Cardiac muscle cell (in vitro differentiated cells and primary cell): ENCODE results near the gene PSME3IP1. TPM values are rescaled to one million over a fixed set of nuclear protein-coding genes. Genes with fewer than 3 reads are reported as not detected.
"Not testable (repeated sequence)": the region's sequence is repeated elsewhere in the genome, so short reads cannot be mapped to it uniquely, and the experiment has no call there.

Experiments used
- DNase-seq, 2 donors: peaks; one replicate each; pipeline versions ENCODE4 v3.0.0 to v3.0.0-alpha.2; 2010 to 2017; ENCODE audit warnings: low read depth in 1 of 2, low spot score in 1 of 2
- H3K27ac ChIP-seq: fragments of 200-600 bp; sonication (generic); 2 replicates; pipeline ENCODE4 v1.5.1; 2016
- H3K27me3 ChIP-seq: fragments of 200-600 bp; sonication (generic); 2 replicates; pipeline ENCODE4 v1.6.0; 2016; ENCODE audit warnings: control low read depth
- H3K36me3 ChIP-seq: fragments of 200-600 bp; sonication (generic); 2 replicates; pipeline ENCODE4 v1.5.1; 2016; ENCODE audit warnings: control low read depth
- H3K4me1 ChIP-seq: fragments of 200-600 bp; sonication (generic); 2 replicates; pipeline ENCODE4 v1.8.1; 2017; ENCODE audit warnings: low read depth, mild to moderate bottlenecking, mixed run types
- H3K4me3 ChIP-seq: fragments of 200-600 bp; sonication (generic); 2 replicates; pipeline ENCODE4 v1.5.1; 2016; ENCODE audit warnings: mild to moderate bottlenecking
- H3K9me3 ChIP-seq: fragments of 200-600 bp; sonication (generic); 2 replicates; pipeline ENCODE4 v1.5.1; 2017; ENCODE audit warnings: low read depth, mild to moderate bottlenecking, control low read depth
- polyA plus RNA-seq: library from polyadenylated mRNA; unstranded; fragments of >200 nt; fragmentation: Nextera tagmentation; extraction: Ambion mirVana; gene quantifications from 2 replicates; pipeline ENCODE4 v1.2.1, GENCODE V29; 2016
- total RNA-seq: library from RNA; depleted of rRNA; stranded (reverse); fragments of >200 nt; gene quantifications from 2 replicates; pipeline ENCODE4 v1.2.3, GENCODE V29; 2016
- TF ChIP-seq, protein P1 (sequence below): IDR thresholded peaks from 2 replicates; pipeline ENCODE4 v1.5.1; 2012; ENCODE audit warnings: low read depth, mild to moderate bottlenecking, low read length

The PSME3IP1 gene
- total and polyA plus RNA-seq, 2 experiments from 2014 or later: 73.6 to 108 TPM

DNA sequence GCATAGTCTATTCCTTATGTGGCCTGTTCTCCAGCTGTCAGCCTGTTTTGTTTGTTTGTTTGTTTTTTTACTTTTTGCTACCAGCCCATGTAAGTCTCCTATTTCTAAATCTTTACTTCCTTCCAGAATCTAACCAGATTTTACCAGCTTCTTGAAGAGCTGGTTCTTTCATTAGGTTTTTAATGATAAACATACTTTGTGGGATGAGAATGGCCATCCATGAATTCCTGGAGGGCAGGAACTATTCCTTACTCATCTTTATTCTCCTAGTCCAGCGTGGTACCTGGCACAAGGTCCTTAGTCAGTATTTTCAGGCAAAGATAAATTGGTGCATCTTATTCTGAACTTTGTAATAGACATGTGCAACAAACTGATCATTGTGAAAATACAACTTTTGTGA, 17.6 kb upstream of the PSME3IP1 start:
- no peaks in the 10 kb centered on the region for H3K27me3 ChIP-seq
- DNase-seq: no peak
- H3K27ac ChIP-seq: no peak overlapping the region
- no peaks in the 10 kb centered on the region for H3K9me3 ChIP-seq
- H3K4me3 ChIP-seq: no peak overlapping the region
- TF ChIP-seq, protein P1, sequence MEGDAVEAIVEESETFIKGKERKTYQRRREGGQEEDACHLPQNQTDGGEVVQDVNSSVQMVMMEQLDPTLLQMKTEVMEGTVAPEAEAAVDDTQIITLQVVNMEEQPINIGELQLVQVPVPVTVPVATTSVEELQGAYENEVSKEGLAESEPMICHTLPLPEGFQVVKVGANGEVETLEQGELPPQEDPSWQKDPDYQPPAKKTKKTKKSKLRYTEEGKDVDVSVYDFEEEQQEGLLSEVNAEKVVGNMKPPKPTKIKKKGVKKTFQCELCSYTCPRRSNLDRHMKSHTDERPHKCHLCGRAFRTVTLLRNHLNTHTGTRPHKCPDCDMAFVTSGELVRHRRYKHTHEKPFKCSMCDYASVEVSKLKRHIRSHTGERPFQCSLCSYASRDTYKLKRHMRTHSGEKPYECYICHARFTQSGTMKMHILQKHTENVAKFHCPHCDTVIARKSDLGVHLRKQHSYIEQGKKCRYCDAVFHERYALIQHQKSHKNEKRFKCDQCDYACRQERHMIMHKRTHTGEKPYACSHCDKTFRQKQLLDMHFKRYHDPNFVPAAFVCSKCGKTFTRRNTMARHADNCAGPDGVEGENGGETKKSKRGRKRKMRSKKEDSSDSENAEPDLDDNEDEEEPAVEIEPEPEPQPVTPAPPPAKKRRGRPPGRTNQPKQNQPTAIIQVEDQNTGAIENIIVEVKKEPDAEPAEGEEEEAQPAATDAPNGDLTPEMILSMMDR: no peak
- peaks cover 32% of the 10 kb centered on the region for H3K36me3 ChIP-seq
- H3K4me1 ChIP-seq: peaks cover under 1% of the 10 kb centered on the region

DNA sequence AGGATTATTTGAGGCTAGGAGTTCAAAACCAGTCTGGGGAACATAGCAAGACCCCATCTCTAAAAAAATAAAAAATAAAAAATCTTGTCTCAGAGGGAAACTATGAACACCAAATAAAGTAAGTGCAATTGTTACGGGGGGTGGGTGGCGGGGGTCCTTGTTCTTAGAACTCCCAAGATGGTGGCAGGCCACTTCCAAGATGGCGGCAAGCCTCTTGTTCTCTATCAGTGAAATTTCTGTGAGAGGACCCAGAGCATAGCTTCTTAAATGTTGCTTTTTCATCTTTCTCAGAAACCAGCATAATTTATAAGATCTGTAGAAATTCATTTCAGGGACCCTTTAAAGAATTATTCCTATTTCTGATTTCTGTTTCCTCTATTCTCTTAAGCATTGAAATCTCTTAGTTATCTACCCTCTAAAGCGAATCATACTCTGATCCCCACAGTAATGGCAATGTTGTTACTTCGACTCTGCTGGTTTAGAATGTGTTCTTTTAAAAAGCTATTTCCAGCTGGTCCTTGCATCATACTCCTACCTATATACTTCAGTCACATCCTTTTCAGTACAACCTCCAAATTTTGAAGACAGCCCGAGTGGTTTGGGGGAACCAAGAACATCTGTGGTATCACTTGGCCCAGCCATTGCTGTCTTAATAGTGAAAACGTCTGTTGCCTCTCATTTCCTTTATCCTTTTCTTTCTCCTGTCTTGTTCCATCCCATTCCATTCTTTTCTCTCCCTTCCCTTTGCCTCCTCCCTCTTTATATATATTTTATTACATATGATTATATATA, 16.5 kb upstream of the PSME3IP1 start:
- H3K4me3 ChIP-seq: no peak overlapping the region
- no peaks in the 10 kb centered on the region for H3K27me3 ChIP-seq
- H3K36me3 ChIP-seq: peaks cover 27% of the 10 kb centered on the region
- TF ChIP-seq, protein P1: no peak
- DNase-seq: no peak
- no peak overlapping the region for H3K27ac ChIP-seq
- no peaks in the 10 kb centered on the region for H3K9me3 ChIP-seq
- peaks cover 3% of the 10 kb centered on the region for H3K4me1 ChIP-seq

DNA sequence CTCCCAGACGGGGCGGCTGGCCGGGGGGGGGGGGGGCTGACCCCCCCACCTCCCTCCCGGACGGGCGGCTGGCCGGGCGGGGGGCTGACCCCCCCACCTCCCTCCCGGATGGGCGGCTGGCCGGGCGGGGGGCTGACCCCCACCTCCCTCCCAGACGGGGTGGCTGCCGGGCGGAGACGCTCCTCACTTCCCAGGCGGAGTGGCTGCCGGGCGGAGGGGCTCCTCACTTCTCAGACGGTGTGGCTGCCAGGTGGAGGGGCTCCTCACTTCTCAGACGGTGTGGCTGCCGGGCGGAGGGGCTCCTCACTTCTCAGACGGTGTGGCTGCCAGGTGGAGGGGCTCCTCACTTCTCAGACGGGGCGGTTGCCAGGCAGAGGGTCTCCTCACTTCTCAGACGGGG, 15.1 kb upstream of the PSME3IP1 start:
- H3K36me3 ChIP-seq: peaks cover 14% of the 10 kb centered on the region
- not testable (repeated sequence) for DNase-seq, H3K27me3 ChIP-seq, H3K4me1 ChIP-seq, H3K9me3 ChIP-seq, H3K27ac ChIP-seq, H3K4me3 ChIP-seq

DNA sequence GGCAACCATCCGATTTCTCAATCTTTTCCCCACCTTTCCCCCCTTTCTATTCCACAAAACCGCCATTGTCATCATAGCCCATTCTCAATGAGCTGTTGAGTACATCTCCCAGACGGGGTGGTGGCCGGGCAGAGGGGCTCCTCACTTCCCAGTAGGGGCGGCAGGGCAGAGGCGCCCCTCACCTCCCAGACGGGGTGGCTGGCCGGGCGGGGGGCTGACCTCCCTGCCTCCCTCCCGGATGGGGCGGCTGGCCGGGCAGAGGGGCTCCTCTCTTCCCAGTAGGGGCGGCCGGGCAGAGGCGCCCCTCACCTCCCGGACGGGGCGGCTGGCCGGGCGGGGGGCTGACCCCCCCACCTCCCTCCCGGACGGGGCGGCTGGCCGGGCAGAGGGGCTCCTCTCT, 14.5 kb upstream of the PSME3IP1 start:
- DNase-seq: not testable (repeated sequence)
- peaks cover 10% of the 10 kb centered on the region for H3K36me3 ChIP-seq

DNA sequence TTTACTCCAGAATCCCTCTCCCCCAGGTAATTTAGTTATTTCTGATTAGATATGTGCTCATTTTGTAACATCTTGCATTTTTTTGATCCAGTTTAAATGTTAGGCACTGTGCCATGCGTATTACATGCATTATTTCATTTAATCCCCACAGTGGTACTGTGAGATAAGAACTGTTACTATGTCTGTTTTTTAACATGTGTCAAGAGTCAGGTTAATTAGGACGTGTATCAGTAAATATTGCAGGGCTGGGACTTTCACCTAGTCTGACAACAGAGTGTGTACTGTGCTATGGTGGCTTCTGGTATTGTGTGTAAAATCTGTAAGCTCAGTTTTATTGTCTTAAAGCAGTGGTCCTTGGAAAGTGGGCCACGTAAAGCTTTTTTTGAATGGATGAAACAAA, 10.9 kb upstream of the PSME3IP1 start:
- H3K27me3 ChIP-seq: no peaks in the 10 kb centered on the region
- peaks cover 6% of the 10 kb centered on the region for H3K4me1 ChIP-seq
- H3K4me3 ChIP-seq: no peak overlapping the region
- no peaks in the 10 kb centered on the region for H3K9me3 ChIP-seq
- H3K27ac ChIP-seq: no peak overlapping the region
- no peaks in the 10 kb centered on the region for H3K36me3 ChIP-seq
- no peak for DNase-seq
- TF ChIP-seq, protein P1: no peak

More for the DNA sequence above, 14.5 kb upstream of the PSME3IP1 start:
- not testable (repeated sequence) for H3K9me3 ChIP-seq, H3K4me3 ChIP-seq, H3K27ac ChIP-seq, H3K27me3 ChIP-seq, H3K4me1 ChIP-seq

DNA sequence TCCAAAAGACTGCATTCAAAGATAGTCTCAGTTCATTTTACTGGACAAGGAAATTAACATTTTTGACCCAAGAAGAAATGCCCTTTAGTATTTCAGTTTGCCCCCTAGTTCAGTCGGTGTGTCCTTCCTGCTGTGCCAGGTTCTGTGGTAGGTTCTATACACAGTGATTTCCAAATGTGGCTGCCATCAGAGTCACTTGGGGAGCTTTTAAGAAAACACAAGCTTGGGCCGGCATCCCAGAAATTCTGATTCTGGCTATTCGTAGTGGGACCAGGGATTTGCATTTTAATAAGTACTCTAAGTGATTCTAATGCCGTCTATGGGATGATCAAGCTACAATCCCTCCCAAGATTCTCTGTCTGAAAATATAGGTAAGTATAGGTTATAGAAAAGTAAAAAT, 10.4 kb upstream of the PSME3IP1 start:
- Histone ChIP-seq H3K36me3 (no peaks in the 10 kb centered on the region), H3K9me3 (no peaks in the 10 kb centered on the region), H3K4me1 (peaks cover 8% of the 10 kb centered on the region), H3K27me3 (no peaks in the 10 kb centered on the region), H3K4me3 (no peak overlapping the region), H3K27ac (no peak overlapping the region)
- TF ChIP-seq, protein P1: no peak
- DNase-seq: no peak
